ENCODE results near the gene INSR.

- no peak for TF ChIP-seq CTCF (IDR thresholded peaks at IDR 0.05)
- no peak for TF ChIP-seq IRF1 (CRISPR knock-in tag; IDR thresholded peaks at IDR 0.05)
- no peak for TF ChIP-seq ATF2 (CRISPR knock-in tag; IDR thresholded peaks at IDR 0.05; ENCODE audit: borderline replicate concordance, low read depth)
- TF ChIP-seq FOXK1 (CRISPR knock-in tag; IDR thresholded peaks at IDR 0.05) = no peak
- TF ChIP-seq SMAD3 (CRISPR knock-in tag; IDR thresholded peaks at IDR 0.05; ENCODE audit: borderline replicate concordance) = no peak
These were observed 34.1 kb downstream of the INSR start for GRCh38 chr19:7260161-7260560.

Data from WTC11 (cell line).